GM19193 (cell line): Measurements from ENCODE around the gene APP.

Source experiments
- POLR2A ChIP-seq: IDR thresholded peaks from 4 replicates; pipeline ENCODE4 v1.6.1; 2011; ENCODE audit not compliant: insufficient read depth, insufficient read length; ENCODE audit errors: extremely low read depth

Gene APP

DNA sequence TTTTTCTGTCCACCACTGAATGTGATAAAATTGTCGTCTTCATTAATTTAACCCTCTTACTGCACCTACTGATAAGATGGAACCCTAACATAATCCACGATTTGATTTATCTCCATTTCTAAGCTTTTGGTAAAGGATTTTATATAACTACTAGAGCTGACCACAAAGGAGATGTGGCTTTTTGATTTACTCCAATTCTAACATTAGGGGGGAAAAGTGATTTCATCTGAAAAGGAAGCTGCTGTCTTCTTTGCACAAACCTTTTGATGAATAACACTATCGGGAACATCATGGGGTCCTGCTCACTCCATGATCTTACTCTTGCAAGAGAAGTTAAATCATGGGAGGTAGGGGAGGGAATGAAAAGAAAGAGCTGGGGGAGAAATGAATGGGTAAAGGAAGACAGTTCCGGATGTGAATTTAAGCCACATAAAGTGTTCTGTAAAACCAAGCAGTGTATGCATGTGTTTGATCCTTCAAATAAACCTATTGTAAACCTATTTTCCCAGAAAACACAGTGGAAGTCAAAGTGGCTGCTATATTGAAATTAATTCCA is 274.0 kb downstream of the APP start:
- no peak for TF ChIP-seq POLR2A

GRCh38 chr21:25895565-25896205 is 274.9 kb downstream of the APP start:
- TF ChIP-seq POLR2A, result no peak

DNA sequence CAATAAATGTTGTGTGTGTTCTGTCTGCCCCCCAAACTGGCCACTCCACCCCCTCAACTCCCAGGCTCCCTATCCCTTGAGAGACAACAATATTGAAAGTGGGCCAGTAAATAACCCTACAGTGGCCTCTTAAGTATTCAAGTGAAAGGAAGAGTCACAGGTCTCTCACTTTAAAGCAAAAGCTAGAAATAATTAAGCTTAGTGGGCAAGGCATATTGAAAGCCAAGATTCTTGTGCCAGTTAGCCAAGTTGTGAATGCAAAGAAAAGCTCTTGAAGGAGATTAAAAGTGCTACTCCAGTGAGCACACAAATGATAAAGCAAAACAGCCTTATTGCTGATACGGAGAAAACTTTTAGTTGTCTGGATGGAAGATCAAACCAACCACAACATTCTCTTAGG is 277.4 kb downstream of the APP start:
- TF ChIP-seq POLR2A, result no peak

DNA sequence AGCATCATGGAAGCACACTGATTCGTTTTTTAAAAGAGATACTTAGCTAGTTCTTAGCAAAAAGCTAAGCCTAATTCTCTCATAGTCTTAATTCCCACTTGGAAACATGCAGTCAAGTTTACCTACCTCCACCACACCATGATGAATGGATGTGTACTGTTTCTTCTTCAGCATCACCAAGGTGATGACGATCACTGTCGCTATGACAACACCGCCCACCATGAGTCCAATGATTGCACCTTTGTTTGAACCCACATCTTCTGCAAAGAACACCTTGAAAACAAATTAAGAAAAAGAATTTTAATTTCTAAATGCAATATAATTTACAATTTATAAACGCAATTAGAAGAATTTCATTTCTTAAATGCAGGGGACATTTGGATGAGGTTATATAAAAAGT is 279.0 kb downstream of the APP start:
- TF ChIP-seq POLR2A, result no peak

DNA sequence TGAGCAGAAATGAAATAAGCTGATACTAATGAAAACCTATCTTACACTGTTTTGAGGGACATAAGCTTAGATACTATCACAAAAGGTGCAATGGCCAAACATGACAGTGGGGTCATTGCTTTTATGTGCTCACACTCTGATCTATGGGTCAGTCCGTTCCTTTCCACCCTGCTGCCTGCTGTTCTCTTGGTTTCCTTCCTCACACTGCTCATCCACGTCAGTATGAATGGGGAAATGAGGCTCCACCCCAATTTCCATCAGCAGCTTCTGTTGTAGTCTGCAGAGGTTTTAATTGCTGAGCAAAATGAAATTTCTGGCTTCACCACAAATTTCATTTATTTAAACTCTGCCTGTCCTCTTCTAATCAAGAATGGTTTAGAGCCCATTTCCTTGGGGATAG is 280.6 kb downstream of the APP start:
- TF ChIP-seq POLR2A, result no peak

DNA sequence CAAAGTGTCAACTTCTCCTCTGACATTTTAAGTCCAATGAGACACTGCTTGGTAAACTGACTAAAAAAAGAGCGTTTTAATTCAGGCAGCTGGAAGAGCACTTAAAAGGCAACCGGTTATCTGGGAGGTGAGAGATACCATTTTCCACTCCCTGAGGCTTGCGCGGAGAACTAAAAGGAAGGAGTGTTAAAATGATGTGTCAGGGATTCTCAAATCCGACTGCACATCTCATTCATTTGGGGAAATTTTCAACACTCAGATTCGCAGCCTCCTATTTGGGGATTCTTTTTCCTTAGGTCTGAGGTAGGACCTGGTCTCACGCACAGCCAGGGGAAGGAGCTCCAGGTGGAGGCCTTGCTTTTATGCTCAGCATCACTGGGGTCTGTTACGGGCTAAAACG is 281.9 kb downstream of the APP start:
- TF ChIP-seq POLR2A, result no peak

DNA sequence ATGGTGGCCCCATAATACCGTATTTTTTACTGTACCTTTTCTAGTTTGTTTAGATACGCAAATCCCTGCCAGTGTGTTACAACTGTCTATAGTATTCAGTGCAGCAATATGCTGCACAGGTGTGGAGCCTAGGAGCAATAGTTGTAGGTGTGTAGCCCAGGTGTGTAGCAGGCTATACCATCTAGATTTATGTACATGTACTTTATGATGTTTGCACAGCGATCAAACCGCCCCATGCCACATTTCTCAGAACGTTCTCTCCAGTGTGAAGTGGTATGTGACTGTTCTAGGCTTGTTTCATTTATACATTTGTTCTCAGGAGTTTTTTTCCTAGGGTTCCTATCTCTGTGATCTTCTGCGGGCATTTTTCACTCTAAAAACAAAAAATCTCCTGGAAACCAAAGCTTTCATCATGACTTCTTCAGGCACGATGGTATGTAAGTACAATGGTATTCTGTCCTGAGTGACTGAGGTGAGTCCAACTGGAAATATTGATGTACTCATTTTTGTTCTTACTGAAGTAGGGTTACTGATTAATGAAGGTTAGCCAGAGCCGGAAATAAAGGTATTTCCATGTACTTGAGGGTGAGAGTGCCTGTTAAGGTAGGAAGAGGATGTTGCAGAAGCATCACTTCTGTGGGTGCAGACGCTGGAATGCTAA is 282.8 kb downstream of the APP start:
- no peak for TF ChIP-seq POLR2A

DNA sequence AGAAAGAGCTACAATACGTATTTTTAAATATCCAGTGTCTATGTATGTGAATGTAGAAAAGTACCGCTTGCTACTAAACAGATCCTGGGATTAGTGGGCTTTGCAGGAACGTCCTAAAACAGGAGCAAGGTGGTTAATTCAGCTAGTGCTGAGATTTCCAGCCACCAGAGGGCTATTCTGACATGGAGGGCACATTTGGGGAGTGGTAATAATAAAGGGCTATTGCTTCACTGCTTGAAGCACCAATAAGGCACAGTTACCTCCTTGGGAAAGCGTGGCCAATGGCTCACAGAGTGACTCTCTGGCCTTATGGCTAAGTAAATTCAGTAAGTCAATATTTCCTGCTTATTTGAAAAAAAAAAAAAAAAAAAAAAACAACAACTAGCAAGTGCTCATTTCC is 283.4 kb downstream of the APP start:
- TF ChIP-seq POLR2A, result no peak

- no peak for TF ChIP-seq POLR2A
These were observed 284.7 kb downstream of the APP start for GRCh38 chr21:25885880-25886279.

DNA sequence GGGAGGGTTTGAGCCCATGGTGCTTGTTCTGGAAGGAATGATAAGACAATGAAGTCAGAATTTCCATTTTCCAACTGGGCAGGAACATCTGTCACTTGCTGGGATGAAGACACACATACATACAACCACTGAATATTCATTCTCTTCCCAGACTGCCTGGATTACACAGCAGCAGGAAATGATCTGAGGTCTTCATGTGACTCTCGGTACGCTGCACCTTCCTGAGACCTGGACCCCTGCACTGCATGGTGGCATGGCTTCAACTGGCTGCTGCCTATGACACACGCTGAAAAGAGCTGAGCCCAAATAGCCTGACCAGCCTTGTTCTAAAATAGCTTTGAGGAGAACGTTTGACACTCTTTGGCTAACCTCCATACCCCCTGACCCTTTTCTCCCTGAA is 285.2 kb downstream of the APP start:
- TF ChIP-seq POLR2A, result no peak

GRCh38 chr21:25884311-25884710 is 286.3 kb downstream of the APP start:
- no peak for TF ChIP-seq POLR2A

- TF ChIP-seq POLR2A, result no peak
These were observed 288.8 kb downstream of the APP start for GRCh38 chr21:25881524-25882376.

GRCh38 chr21:25879203-25879602 is 291.4 kb downstream of the APP start:
- no peak for TF ChIP-seq POLR2A

- no peak for TF ChIP-seq POLR2A
These were observed 292.2 kb downstream of the APP start for GRCh38 chr21:25878344-25878743.

DNA sequence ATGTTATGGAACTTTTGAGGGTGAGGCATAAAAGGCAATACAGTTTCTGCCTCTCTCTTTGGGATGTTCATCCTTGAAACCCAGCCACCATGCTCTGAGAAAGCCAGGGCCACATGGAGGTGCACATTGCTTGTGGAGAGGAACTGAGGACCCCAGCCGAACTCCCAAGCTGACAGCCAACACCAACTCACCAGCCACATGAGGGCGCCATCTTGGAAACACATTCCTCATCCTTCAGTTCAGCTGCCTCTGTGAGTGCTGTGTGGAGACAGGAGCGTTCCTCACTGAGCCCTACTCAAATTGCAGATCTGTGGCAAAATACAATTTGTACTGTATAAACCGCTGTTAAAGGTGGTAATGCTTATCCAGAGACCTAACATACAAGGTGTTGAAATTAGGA is 298.3 kb downstream of the APP start:
- TF ChIP-seq POLR2A, result no peak

- no peak for TF ChIP-seq POLR2A
These were observed 299.0 kb downstream of the APP start for GRCh38 chr21:25871566-25871965.

GRCh38 chr21:25870084-25870483 is 300.5 kb downstream of the APP start:
- TF ChIP-seq POLR2A, result no peak

DNA sequence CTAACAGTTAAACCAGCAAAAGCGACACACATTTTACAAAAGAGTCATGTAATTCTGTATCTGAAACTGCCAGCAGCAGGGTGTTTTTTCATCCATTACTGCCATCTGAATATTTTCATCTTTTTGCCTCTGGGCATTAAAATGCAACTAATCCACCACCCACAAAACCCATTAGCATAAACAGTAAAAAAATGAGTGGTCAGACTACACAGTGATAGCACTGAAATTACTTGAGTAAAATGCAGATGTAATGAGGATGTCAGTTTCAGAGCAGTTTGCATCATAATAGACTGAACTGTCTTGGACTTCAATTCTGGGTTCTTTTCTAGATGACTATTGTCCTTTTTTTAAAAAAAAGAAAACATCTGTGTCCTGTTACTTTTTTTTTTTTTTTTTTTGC is 303.5 kb downstream of the APP start:
- TF ChIP-seq POLR2A, result no peak
